ENCODE results near the gene ABCA2. TPM values are rescaled to one million over a fixed set of nuclear protein-coding genes. Genes with fewer than 3 reads are reported as not detected.

The ABCA2 gene
- total RNA-seq, 3 donors from 2014 or later = 17.0 to 30.6 (median 18.9) TPM

DNA sequence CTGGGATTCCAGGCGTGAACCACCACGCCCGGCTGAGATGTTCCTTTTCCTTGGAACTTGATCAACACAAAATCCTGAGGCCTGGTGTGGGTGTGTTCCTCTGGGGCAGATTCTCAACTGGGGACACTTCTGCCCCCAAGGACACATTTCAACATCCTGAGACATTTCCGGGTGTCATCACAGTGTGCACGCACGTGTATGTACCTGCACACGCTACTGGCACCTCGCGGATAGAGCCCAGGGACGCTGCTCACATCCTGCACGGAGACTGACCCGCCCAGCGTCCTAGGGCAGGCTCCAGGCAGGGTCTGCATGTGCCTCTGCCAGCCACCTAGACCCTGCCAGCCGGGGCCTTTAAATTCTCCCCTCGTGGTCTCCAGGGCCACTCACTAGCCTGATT lies 34.3 kb upstream of the ABCA2 start:
- H3K27ac ChIP-seq = peak overlapping the region; percentile 54 to 63
- intact Hi-C loops (cut with DNase I; ENCODE audit: low total_unique reads) = no loop called here
- H3K36me3 ChIP-seq = no peaks in the 10 kb centered on the region
- no peaks in the 10 kb centered on the region for H3K27me3 ChIP-seq
- no peaks in the 10 kb centered on the region for H3K9me3 ChIP-seq
- TF ChIP-seq POLR2AphosphoS5 (IDR thresholded peaks at IDR 0.05) = peak in 2 of 3 donors; percentile 43 to 49
- TF ChIP-seq, protein P1, sequence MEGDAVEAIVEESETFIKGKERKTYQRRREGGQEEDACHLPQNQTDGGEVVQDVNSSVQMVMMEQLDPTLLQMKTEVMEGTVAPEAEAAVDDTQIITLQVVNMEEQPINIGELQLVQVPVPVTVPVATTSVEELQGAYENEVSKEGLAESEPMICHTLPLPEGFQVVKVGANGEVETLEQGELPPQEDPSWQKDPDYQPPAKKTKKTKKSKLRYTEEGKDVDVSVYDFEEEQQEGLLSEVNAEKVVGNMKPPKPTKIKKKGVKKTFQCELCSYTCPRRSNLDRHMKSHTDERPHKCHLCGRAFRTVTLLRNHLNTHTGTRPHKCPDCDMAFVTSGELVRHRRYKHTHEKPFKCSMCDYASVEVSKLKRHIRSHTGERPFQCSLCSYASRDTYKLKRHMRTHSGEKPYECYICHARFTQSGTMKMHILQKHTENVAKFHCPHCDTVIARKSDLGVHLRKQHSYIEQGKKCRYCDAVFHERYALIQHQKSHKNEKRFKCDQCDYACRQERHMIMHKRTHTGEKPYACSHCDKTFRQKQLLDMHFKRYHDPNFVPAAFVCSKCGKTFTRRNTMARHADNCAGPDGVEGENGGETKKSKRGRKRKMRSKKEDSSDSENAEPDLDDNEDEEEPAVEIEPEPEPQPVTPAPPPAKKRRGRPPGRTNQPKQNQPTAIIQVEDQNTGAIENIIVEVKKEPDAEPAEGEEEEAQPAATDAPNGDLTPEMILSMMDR (IDR thresholded peaks at IDR 0.05) = no peak
- H3K4me3 ChIP-seq = no peak overlapping the region
- DNase-seq (ENCODE audit: low spot score in 2 of 2) = peak in 1 of 2 donors; percentile 90
- H3K4me1 ChIP-seq = peaks cover 0 to 3% of the 10 kb centered on the region in 2 donors

DNA sequence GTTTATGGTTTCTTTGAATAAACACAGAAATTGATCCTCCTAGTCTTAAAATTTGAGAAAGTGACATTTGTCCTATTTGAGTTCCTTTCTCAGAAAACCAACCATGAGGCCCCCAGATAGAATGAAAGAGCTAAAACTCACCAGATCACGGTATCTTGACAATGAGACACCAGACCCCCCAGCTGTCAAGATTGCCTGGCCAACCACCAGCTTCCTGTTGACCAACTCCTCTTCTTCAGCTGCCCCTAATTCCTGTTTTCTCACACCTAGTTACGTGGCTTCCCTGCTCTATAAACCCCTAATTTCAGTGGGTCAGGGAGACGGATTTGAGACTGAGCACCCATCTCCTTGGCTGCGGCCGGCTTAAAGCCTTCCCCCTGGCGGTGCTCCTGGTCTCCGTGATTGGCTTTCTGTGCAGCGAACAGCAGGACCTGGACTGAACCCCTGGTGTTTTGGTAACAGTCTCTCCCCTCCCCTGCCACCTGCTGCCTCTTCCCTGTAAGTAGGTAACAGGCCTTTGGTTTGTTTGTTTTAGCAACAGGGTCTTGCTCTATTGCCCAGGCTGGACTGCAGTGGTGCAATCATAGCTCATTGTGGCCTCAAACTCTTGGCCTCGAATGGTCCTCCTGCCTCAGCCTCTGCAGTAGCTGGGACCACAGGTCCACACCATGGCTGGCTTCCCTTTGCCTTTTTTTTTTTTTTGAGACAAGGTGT lies 30.6 kb upstream of the ABCA2 start:
- Histone ChIP-seq H3K9me3 (no peaks in the 10 kb centered on the region), H3K4me1 (peaks cover 11 to 21% of the 10 kb centered on the region in 2 donors), H3K27me3 (no peaks in the 10 kb centered on the region), H3K36me3 (no peaks in the 10 kb centered on the region), H3K27ac (no peak overlapping the region), H3K4me3 (no peak overlapping the region)
- intact Hi-C loops (cut with DNase I; ENCODE audit: low total_unique reads) = no loop called here
- no peak for DNase-seq (ENCODE audit: low spot score in 2 of 2)
- TF ChIP-seq POLR2A (IDR thresholded peaks at IDR 0.05) (no peak), POLR2AphosphoS5 (IDR thresholded peaks at IDR 0.05) (no peak)
- TF ChIP-seq, protein P1 (IDR thresholded peaks at IDR 0.05) = no peak

DNA sequence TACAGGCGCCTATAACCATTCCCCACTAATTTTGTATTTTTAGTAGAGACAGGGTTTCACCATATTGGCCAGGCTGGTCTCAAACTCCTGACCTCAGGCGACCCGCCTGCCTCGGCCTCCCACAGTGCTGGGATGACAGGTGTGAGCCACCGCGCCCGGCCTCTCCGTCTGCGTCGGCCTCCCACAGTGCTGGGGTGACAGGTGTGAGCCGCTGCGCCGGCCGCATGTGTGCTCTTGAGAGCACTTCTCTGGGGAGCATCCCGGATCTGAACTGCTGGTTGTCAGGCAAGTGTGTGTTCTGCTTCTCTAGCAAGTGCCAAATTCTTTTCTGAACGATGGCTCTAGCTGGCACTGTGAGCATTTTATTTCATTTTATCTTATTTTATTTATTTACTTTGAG lies 29.5 kb upstream of the ABCA2 start:
- Histone ChIP-seq H3K4me1 (peaks cover 14 to 18% of the 10 kb centered on the region in 2 donors), H3K4me3 (no peak overlapping the region), H3K27ac (no peak overlapping the region), H3K27me3 (no peaks in the 10 kb centered on the region), H3K9me3 (no peaks in the 10 kb centered on the region), H3K36me3 (no peaks in the 10 kb centered on the region)
- intact Hi-C loops (cut with DNase I; ENCODE audit: low total_unique reads) = no loop called here
- no peak for DNase-seq (ENCODE audit: low spot score in 2 of 2)
- no peak for TF ChIP-seq POLR2A (IDR thresholded peaks at IDR 0.05)
- TF ChIP-seq, protein P1 (IDR thresholded peaks at IDR 0.05) = no peak
- TF ChIP-seq POLR2AphosphoS5 (IDR thresholded peaks at IDR 0.05) = no peak

DNA sequence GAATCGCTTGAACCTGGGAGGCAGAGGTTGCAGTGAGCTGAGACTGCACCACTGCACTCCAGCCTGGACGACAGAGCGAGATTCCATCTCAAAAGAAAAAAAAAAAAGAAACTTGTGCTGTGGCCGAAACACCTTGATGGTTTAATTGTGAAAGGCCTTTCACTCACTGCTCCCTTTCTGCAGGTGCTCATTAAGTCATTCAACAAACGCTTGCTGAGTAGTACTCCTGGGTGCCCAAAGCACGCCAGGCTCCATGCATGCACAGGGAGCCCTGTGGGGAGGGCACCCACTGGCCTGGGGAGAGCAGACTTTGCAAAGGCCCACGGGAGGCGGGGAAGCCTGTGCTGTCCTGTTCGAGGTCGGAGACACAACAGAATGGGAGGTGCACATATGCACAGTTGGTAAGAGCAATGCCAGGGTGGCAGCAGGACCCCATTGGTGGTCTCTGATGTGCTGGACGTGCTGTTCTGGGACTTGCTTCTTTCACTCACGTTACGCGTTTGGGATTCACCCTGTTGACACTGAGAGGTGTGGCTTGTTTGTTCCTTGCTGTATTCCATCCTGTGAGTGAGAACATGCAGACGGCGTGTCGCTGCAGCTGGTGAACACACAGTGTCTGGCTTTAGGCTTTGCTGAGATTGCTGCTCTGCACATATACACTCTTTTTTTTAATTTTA lies 28.8 kb upstream of the ABCA2 start:
- Histone ChIP-seq H3K4me1 (peaks cover 14 to 18% of the 10 kb centered on the region in 2 donors), H3K36me3 (no peaks in the 10 kb centered on the region), H3K27ac (no peak overlapping the region), H3K9me3 (no peaks in the 10 kb centered on the region), H3K4me3 (no peak overlapping the region), H3K27me3 (no peaks in the 10 kb centered on the region)
- no peak for DNase-seq (ENCODE audit: low spot score in 2 of 2)
- intact Hi-C loops (cut with DNase I; ENCODE audit: low total_unique reads) = no loop called here
- no peak for TF ChIP-seq POLR2A (IDR thresholded peaks at IDR 0.05)
- TF ChIP-seq, protein P1 (IDR thresholded peaks at IDR 0.05) = no peak
- no peak for TF ChIP-seq POLR2AphosphoS5 (IDR thresholded peaks at IDR 0.05)

All from breast epithelium (tissue), 4 donors.